Measurements from ENCODE around the gene FBXL22. TPM values are rescaled to one million over a fixed set of nuclear protein-coding genes. Genes with fewer than 3 reads are reported as not detected.

Gene FBXL22
- total and polyA plus RNA-seq, 2 experiments from 2014 or later, result 0.26 TPM; not detected in 1

DNA sequence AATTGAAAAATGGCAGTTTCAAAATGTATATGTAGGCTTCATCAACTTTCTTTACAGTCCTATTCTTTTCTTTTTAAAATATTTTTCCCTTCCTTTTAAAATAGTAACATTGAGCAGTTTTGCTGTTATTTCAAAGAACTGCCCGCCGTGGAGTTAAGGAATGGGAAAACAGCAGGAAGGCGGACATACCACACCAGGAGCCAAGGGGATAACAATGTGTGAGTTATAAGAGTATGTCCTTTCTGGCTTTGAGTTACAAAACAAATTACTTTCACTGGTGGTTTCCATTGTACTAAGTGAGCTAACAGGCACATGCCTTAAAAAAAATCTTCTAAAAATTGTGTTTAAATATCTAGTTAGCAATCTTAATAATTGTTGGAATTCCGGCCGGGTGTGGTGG is 37.4 kb upstream of the FBXL22 start:
- peaks cover 33% of the 10 kb centered on the region for H3K4me1 ChIP-seq (ENCODE audit: insufficient read depth)
- H4K20me1 ChIP-seq (replicated peaks; ENCODE audit: insufficient read depth), result no peaks in the 10 kb centered on the region
- no peak overlapping the region for H2AFZ ChIP-seq
- peak overlapping the region; percentile 40 for H3K4me2 ChIP-seq
- DNase-seq (ENCODE audit: low spot score) (peak; percentile 71), ATAC-seq (peak; percentile 68)
- Mint-ChIP-seq H3K36me3 (ENCODE audit: low read depth) (peaks cover 2% of the 10 kb centered on the region; the same call in 1 of the 3 replicates), H3K4me1 (peaks cover 44% of the 10 kb centered on the region), H3K4me3 (no peak overlapping the region; the same call in 1 of the 3 replicates), H3K27me3 (ENCODE audit: insufficient read depth, low read depth, poor library complexity) (peaks cover 7% of the 10 kb centered on the region), H3K27ac (peak overlapping the region; percentile 12; the same call in 1 of the 2 replicates), H3K9me3 (no peaks in the 10 kb centered on the region)
- no peaks in the 10 kb centered on the region for H3K79me2 ChIP-seq (replicated peaks; ENCODE audit: insufficient read depth)
- no peak overlapping the region for H3K4me3 ChIP-seq
- H3K27me3 ChIP-seq (ENCODE audit: insufficient read depth), result no peaks in the 10 kb centered on the region
- TF ChIP-seq POLR2AphosphoS5 (IDR thresholded peaks at IDR 0.05; ENCODE audit: low read depth) (no peak), STAT1 (IDR thresholded peaks at IDR 0.05; ENCODE audit: unreplicated experiment) (no peak), CREB1 (CRISPR knock-in tag; IDR thresholded peaks at IDR 0.05; ENCODE audit: low read depth) (no peak), CTCF (conservative IDR thresholded peaks at IDR 0.05; ENCODE audit: low read depth in 2 of 2) (no peak), REST (IDR thresholded peaks at IDR 0.05; ENCODE audit: unreplicated experiment) (no peak), EZH2phosphoT487 (IDR thresholded peaks at IDR 0.05; ENCODE audit: unreplicated experiment) (no peak), NANOG (IDR thresholded peaks at IDR 0.05; ENCODE audit: borderline replicate concordance) (peak; percentile 62; the same call in 1 of the 2 replicates)
- H3F3A ChIP-seq (replicated peaks; ENCODE audit: low read depth), result no peaks in the 10 kb centered on the region
- no peaks in the 10 kb centered on the region for H3K36me3 ChIP-seq (ENCODE audit: insufficient read depth)
- no peaks in the 10 kb centered on the region for H3K9me2 ChIP-seq (ENCODE audit: insufficient read depth)
- H3K27ac ChIP-seq (ENCODE audit: low read depth), result peak overlapping the region; percentile 65

GRCh38 chr15:63560741-63561448 is 36.3 kb upstream of the FBXL22 start:
- peaks cover 33% of the 10 kb centered on the region for H3K4me1 ChIP-seq (ENCODE audit: insufficient read depth)
- no peaks in the 10 kb centered on the region for H3F3A ChIP-seq (replicated peaks; ENCODE audit: low read depth)
- no peaks in the 10 kb centered on the region for H3K79me2 ChIP-seq (replicated peaks; ENCODE audit: insufficient read depth)
- peaks cover 44% of the 10 kb centered on the region for H3K4me1 Mint-ChIP-seq
- H3K4me3 ChIP-seq, result no peak overlapping the region
- ATAC-seq, result peak; percentile 62
- no peaks in the 10 kb centered on the region for H3K9me2 ChIP-seq (ENCODE audit: insufficient read depth)
- no peaks in the 10 kb centered on the region for H4K20me1 ChIP-seq (replicated peaks; ENCODE audit: insufficient read depth)
- peak; percentile 48 for DNase-seq (ENCODE audit: low spot score)
- H3K27me3 Mint-ChIP-seq (ENCODE audit: insufficient read depth, low read depth, poor library complexity), result peaks cover 7% of the 10 kb centered on the region
- H3K27ac Mint-ChIP-seq, result no peak overlapping the region
- H3K36me3 Mint-ChIP-seq (ENCODE audit: low read depth), result peaks cover 2% of the 10 kb centered on the region; the same call in 1 of the 3 replicates
- H3K36me3 ChIP-seq (ENCODE audit: insufficient read depth), result no peaks in the 10 kb centered on the region
- H3K27ac ChIP-seq (ENCODE audit: low read depth), result peak overlapping the region; percentile 65; the same call in 1 of the 2 replicates
- no peaks in the 10 kb centered on the region for H3K27me3 ChIP-seq (ENCODE audit: insufficient read depth)
- H3K9me3 Mint-ChIP-seq, result no peaks in the 10 kb centered on the region
- no peak overlapping the region for H2AFZ ChIP-seq
- H3K4me3 Mint-ChIP-seq, result no peak overlapping the region; the same call in 2 of the 3 replicates
- TF ChIP-seq CREB1 (CRISPR knock-in tag; IDR thresholded peaks at IDR 0.05; ENCODE audit: low read depth) (peak; percentile 65), EZH2phosphoT487 (IDR thresholded peaks at IDR 0.05; ENCODE audit: unreplicated experiment) (no peak)
- peak overlapping the region; percentile 40 for H3K4me2 ChIP-seq

All from GM23338 (cell line).